ENCODE data around the gene BMAL1. TPM values are rescaled to one million over a fixed set of nuclear protein-coding genes. Genes with fewer than 3 reads are reported as not detected.

BMAL1 gene
- total and polyA plus RNA-seq, 2 of the 4 experiments (the other 2 are of a cell fraction): 8.8 to 9.9 TPM

DNA sequence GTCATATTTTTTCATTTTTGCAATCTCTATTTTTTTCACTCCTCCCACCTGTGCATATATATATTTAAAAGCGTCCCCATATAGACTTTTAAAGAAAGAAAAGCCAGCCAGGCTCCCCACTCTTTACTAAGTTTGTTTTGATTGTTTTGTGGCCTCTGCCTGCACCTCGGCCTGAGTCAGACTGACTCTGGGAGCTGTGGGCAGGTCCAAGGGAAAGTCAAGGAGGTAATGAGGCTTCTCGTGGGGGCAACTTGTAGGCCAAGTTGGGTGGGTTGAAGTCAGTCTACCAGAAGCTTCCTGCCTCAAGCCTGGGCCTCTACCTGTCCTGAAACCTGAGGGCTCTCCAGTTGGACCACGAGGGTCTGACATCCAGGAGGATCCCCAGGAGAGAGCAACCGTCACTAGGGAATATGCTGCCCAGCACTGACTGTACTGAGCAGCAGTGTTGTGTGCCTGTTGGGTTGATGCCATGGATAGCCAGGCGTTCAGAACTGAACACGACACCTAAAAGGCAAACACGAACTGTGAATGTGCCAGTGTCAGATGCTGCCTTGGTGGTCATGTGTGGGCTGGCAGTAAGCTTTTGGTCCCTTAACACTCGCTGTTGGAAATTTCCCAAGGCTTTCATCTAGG is 58.8 kb downstream of the BMAL1 start:
- Histone ChIP-seq H4K91ac (ENCODE audit: insufficient read depth, low read depth, low read length) (peak overlapping the region; percentile 87), H3K9ac (ENCODE audit: low read depth, low read length) (peak overlapping the region; percentile 27; the same call in 1 of the 2 replicates), H3K9me3 (ENCODE audit: control insufficient read depth, insufficient read depth, low read length) (no peaks in the 10 kb centered on the region), H3K9me1 (ENCODE audit: insufficient read depth, low read length) (peaks cover 46% of the 10 kb centered on the region), H3K4me2 (ENCODE audit: low read depth, low read length) (peak overlapping the region; percentile 69), H3K56ac (ENCODE audit: extremely low read depth, insufficient read depth, low read length) (peak overlapping the region; percentile 22; the same call in 1 of the 2 replicates), H3K79me1 (ENCODE audit: low read depth in 1 of 2, low read length in 2 of 2) (peaks cover 26 to 69% of the 10 kb centered on the region in 2 experiments), H3K4me1 (ENCODE audit: control insufficient read depth, insufficient read depth, low read length) (peaks cover 29% of the 10 kb centered on the region), H3K27me3 (ENCODE audit: control insufficient read depth, insufficient read depth, low read length) (no peaks in the 10 kb centered on the region), H2AK5ac (ENCODE audit: low read depth, low read length) (peak overlapping the region; percentile 100), H4K5ac (ENCODE audit: low read depth, low read length) (peak overlapping the region; percentile 96), H2BK5ac (ENCODE audit: low read depth, low read length, poor library complexity, severe bottlenecking) (peak overlapping the region; percentile 90), H3K4ac (ENCODE audit: low read depth, low read length) (peak overlapping the region; percentile 99), H3K27ac (ENCODE audit: insufficient read depth, low read length) (peak overlapping the region; percentile 67), H2AK9ac (replicated peaks; ENCODE audit: low read depth, low read length, poor library complexity) (peak overlapping the region; percentile 38), H2BK15ac (ENCODE audit: low read depth, low read length) (peak overlapping the region; percentile 71; the same call in 2 of the 3 replicates), H3K23ac (ENCODE audit: low read depth, low read length) (peak overlapping the region; percentile 98), H2BK20ac (ENCODE audit: low read depth, low read length) (peak overlapping the region; percentile 98), H2BK120ac (ENCODE audit: low read depth, low read length) (peak overlapping the region; percentile 98), H4K20me1 (ENCODE audit: insufficient read depth, low read length) (no peaks in the 10 kb centered on the region), H3K18ac (ENCODE audit: low read depth, low read length) (peak overlapping the region; percentile 88), H3K4me3 (ENCODE audit: insufficient read depth, low read depth, low read length) (no peak overlapping the region), H3K36me3 (ENCODE audit: control insufficient read depth, insufficient read depth, low read length) (no peaks in the 10 kb centered on the region), H4K8ac (ENCODE audit: low read depth in 2 of 2, low read length in 2 of 2) (peak overlapping the region; percentile 65 to 68), H3K14ac (replicated peaks; ENCODE audit: low read depth, low read length) (peak overlapping the region; percentile 99), H2AFZ (replicated peaks; ENCODE audit: low read length, poor library complexity) (peak overlapping the region; percentile 86)
- ATAC-seq (ENCODE audit: low read depth) (no peak; the same call in 1 of the 2 replicates), DNase-seq (peak; percentile 47)
- POLR2A ChIA-PET (ENCODE audit: unreplicated experiment): no interaction called here
- 36% methylated on average over 6 of the region's 9 CpGs; no CpG with 5 or more reads in 1 of the 2 experiments for WGBS, 2 experiments (ENCODE audit: extremely low coverage in 2 of 2, insufficient read length in 1 of 2)
- CTCF ChIA-PET: interaction anchor here (0.7 to 4.9 kb wide), 8 partner anchors 16 to 1005 kb away, joined by 3 to 39 read pairs (median 4); no protein-coding TSS in a partner anchor
- TF ChIP-seq MAFK (IDR thresholded peaks at IDR 0.05; ENCODE audit: low read depth, low read length): no peak
- TF ChIP-seq ELK1 (IDR thresholded peaks at IDR 0.05; ENCODE audit: borderline replicate concordance, low read depth, low read length): no peak
- no peak for TF ChIP-seq NFE2L2 (IDR thresholded peaks at IDR 0.05; ENCODE audit: low read depth, low read length)
- no peak for TF ChIP-seq RCOR1 (IDR thresholded peaks at IDR 0.05; ENCODE audit: insufficient replicate concordance, low read length)
- TF ChIP-seq MAZ (IDR thresholded peaks at IDR 0.05; ENCODE audit: borderline replicate concordance, low read depth, low read length): no peak
- TF ChIP-seq USF2 (IDR thresholded peaks at IDR 0.05; ENCODE audit: low read depth, low read length): no peak
- dilution Hi-C loops (cut with HindIII; ENCODE audit: low sequenced_read_pairs, unreplicated experiment) (no loop called here), in situ Hi-C loops (cut with MboI; ENCODE audit: low sequenced_read_pairs) (loop anchor here (25.0 kb wide), 1 partner anchor 1024 kb away; no protein-coding TSS in a partner anchor), intact Hi-C loops (cut with micrococcal nuclease) (loop anchor here (5.0 kb wide), 1 partner anchor 74 kb away; no protein-coding TSS in a partner anchor)
- BruUV-seq (replicated peaks): no TSS peak

All from IMR-90 (cell line).